ENCODE results near the gene RGS3.

GRCh38 chr9:113525831-113526230 is 62.3 kb downstream of the RGS3 start:
- no peak for TF ChIP-seq EZH2phosphoT487 (IDR thresholded peaks at IDR 0.05; ENCODE audit: insufficient read depth, low read depth)
- no peak for TF ChIP-seq EZH2 (IDR thresholded peaks at IDR 0.05; ENCODE audit: insufficient read depth, poor library complexity, severe bottlenecking)

All from GM23248 (cell line).